HG03060 (cell line): ENCODE results near the gene FOXP1.

ENCODE experiments used
- ATAC-seq: cut with Tn5 transposase; IDR thresholded peaks from one replicate; pipeline ENCODE4 v1.9.1; 2021; ENCODE audit warnings: low read depth, moderate number of reproducible peaks; ENCODE audit not compliant: unreplicated experiment

FOXP1 gene

DNA sequence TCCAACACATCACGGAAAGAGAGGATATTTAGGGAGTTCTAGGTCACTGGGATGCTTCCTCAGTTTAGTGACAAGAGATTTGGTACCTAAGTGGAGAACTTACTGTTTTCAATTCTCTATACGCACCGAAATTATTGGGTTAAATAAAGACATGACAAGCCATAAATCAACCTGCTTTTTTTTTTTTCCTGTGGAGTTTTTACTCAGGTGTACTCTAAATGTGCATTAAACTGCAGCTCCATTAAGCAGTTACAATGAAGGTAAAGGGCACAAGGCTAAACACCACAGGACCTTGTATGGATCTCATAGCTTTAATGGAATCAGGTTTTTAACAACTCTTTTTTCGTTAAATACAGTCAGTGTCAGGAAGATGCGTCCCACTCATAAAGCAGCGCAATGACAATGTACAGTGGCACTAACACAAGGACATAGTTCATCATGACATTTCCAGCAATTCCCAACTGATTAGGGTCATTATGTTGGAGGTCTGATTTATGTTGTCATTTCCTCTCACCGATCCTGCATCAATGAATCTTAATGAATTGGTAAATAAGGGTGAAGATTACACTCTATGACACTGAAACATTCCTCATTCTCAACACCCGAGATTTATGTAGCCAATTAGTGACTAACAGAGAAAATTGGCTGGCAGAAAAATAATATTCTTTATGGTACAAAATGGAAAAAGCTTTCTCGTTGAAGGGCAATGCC lies 355.2 kb downstream of the FOXP1 start:
- ATAC-seq: no peak

DNA sequence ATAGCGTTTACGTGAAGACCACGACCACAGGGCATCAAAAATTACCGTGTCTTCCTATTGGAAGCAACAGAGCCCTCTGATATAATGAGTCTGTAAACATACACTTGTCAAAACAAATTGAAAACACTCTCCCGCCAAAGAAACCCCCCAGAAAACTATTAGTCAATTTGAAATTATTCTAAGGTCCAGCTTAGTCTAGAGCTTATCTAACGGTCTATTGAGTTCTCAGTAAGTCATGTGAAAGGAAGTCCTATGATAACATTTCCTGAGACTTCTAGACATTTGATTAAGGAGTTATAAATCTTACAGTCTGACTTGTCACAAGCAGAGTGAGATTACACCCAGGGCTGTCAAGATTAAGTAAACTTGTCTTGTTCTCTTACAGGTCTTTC lies 356.3 kb downstream of the FOXP1 start:
- no peak for ATAC-seq

GRCh38 chr3:71226565-71227269 lies 356.8 kb downstream of the FOXP1 start:
- ATAC-seq: peak; percentile 71

DNA sequence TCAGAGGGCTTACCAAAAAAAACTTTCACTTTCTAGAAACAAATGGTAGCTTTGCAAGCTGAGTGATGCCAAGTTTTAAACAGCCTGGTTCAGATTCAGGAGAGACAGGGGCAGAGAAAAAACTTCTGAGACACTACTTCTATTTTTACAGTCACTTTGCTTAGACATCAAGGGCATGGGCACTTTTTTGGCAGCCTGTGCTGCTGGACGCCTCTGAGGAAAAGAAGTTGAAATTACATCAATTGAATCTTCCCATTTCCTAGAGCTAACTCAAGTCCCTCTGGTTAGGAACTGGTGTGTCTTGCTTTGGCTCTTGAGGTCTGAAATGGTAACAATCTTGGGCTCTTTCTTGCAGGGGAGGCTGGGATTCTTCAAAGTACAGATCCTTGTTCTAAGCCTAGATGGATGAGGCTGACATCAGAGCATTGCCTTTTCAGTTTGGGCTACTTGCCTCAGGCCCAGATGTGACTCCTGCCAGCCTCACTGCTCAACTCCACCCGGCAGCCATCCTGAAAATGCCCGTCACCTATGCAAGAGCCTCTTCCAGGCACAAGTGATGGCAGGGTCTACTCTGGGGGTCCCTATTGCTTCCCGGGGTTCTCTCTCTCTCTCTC lies 357.5 kb downstream of the FOXP1 start:
- ATAC-seq: no peak

DNA sequence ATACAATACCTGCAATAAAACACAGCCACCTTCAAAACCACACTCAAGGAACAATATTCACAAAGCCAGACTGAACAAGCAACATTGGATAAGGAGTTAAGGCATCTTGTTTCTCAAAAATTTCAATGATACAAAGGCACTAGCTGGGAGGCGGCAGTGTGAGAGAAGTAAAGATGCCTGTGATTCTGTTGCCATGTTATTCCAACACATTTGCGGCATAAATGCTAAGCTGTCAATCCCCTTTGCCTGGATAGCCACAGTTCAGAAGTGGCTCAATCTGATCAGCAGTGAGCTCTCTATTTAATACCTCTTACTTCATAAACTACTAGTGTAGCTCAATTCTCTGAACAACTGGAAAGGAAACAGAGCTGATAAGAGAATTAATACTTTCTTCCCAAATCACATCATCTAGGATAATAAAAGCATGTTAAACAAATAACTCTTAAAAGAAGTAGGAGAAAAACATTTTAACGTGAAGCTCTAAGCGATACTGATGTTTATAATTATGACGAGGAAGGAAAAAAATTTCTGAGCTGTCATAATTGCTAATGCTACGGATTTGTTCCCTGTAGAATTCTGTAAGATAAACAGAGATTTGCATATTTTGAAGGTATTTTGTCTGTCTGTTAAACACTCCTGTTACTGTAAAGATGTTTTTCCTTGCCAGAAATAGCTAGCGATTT lies 358.4 kb downstream of the FOXP1 start:
- no peak for ATAC-seq

GRCh38 chr3:71219744-71220638 lies 363.5 kb downstream of the FOXP1 start:
- peak; percentile 89 for ATAC-seq

DNA sequence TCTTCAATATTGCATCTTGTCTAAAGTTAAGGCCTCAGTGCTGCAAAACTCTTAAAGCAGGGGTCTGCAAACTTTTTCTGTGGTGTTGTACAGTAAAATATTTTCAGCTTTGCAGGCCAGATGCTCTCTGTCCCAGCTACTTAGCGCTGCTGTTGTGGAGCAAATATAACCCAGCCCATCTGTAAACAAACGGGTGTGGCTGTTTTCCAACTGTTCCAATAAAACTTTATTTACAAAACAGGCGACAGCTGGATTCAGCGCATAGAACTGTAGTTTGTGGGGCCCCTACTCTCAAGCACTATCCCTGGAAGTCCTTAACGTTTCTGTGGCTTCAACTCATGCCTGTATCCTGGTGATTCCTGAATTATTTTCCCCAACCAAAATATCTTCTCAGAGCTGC lies 365.0 kb downstream of the FOXP1 start:
- ATAC-seq: no peak

- no peak for ATAC-seq
Measured at GRCh38 chr3:71217640-71218222, 365.8 kb downstream of the FOXP1 start.

DNA sequence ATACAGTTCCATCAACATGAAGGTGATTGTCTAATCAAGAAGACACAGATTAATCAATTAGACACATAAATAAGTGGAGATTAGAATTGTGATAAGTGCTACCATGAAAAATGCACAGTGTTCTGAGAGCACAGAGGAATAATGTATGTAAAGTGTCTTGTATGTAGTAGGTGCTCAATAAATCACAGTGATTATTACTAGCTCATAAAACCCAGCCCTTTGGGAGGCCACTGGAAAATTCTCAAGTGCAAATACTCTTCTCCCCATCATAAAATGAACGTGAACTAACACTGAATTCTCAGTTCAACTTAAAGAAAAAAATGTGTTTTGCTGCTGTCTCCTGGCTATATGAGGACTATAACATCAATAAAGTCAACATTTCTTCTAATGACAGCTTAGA lies 368.2 kb downstream of the FOXP1 start:
- ATAC-seq: no peak

DNA sequence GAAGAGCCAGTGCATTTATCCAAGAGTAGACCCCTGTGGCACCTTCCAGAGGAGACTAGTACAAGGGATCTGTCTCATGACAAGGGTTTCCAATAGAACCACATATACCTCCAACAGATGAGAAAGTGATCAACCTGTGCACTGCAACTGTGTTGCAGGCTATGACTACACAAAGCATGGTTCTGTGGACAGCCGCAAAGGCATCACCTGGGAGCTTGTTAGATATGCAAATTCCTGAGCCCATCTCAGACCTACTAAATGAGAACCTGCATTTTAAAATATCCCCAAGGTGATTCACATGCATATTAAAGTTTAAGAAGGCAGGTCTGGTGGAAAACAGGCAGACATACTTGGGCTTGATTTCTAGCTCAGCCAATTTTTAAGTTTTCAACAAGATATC lies 368.7 kb downstream of the FOXP1 start:
- no peak for ATAC-seq

DNA sequence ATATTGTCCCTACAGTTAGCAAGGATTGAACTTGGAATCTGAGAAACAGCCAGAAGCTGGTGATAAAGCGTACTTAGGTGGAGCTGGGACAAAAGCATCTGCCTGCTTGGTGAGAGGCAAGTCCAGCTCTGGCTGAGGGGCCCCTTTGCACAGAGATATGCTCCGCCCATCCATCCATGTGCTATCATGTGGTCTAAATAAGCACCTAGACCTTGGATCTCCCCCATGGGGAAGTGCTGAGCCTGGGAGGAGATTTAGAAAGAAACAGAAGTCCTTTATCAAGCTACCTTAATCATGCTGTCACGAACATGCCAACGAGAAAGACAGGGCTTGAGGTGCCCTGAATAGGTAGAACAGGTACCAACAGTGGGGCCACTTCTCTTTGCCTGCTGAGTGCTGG lies 369.5 kb downstream of the FOXP1 start:
- ATAC-seq: no peak

- ATAC-seq: no peak
Measured at GRCh38 chr3:71211083-71211482, 372.4 kb downstream of the FOXP1 start.

DNA sequence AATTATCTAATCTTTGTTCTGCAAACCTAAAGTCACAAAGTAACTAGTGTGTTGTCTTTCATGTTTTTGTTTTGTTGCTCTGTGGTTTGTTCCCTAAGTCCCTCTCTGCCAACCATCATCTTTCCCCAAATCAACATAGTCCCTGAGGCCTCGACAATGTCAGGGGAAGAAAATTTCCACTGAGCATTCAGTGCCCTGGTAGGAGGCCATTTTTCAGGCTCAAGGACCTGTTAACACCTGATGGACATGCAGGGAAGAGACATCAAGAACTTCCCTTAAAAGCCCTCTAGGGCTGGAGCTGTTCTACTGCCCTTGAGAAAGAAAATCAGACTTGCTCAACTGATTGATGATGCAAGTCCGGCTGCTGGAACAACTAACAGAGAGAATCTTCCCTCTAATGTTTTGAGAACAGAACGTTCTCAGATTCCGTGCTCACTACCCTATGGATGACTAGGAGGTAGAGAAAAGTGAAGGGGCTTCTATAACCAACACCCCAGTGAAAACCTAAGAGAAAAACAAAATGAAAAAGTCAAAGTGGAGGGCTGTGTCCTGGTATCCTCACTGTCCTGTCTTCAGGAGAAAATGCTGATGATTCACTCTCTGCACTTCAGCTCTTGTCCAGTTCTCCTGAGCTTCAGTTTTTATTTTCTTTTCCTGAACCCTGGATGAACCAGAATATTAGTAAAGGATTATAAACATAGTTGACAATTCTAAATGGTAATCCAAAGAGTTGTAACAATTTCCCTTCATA lies 373.1 kb downstream of the FOXP1 start:
- no peak for ATAC-seq

DNA sequence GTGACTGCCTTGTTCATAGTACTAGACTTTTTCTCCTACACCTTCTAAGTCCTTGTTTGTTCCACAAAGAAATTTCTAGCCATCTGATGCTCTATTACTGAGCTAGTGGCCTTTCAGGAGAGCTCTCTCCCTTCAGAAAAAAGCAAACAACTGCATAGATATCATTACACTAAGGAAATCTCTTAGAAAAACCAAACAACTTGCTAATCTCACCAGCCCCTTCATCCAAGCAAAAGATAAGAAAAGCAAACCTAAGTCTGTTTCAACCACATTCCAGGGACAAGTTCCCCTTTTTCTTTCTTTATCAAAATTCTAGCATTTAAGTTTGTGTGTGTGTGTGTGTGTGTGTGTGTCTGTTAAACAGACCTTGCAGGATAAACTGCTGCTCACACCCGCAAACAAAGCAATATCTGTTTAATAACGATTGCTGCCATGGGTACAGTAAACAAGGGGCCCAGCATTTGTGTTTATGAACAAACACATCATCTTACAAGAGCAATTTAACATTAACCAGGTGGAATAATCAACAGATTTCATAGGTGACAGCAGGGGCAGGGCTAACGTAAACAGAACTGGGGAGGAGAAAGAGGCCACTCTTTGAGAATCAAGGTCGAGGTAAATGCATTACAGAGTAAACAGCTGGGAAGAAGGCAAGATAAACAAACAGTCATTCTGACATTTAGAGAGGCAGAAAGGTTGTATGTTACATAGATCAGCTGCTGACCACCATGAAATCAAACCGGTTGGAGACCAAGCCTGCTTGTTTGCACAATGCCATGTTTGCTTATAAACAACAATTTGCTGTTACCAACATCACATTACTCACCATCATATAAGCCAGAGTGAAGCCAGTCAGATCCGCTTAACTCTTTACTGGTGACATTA lies 375.1 kb downstream of the FOXP1 start:
- ATAC-seq: no peak

- ATAC-seq: no peak
Measured at GRCh38 chr3:71207632-71208031, 375.9 kb downstream of the FOXP1 start.

GRCh38 chr3:71206305-71207165 lies 377.0 kb downstream of the FOXP1 start:
- no peak for ATAC-seq

DNA sequence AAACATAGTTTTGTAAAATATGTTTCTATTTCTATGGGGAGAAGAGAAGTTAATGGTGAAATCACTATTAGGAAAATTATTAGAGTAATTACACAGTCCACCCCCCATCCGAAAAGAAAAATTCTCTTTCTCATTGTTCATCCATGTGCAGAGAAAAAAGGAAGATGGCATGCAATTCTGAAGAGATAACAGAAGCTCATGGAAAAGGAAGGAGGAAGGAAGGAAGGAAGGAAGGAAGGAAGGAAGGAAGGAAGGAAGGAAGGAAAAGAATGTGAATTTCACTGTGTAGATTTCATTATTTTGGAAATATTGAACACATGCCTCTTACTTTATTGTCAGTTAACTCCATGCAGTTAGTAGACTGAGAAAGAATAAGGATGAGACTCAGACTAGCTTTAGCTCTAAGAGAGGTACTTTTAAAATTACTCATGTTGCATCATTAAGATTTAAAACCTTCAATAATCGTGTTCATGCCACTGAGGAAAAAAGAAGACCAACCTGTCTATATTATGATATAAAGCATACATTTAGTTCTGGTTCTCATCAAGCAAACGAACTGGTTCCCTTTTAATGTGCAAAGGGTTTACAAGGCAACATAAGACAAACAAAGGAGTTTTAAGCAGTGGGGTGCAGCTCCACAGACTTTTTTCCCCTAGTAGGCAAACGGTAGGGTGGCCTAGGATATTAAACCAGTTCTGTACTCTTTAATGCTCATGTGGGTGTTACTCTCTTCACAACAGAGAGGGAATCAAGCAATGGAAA lies 379.6 kb downstream of the FOXP1 start:
- no peak for ATAC-seq
